ENCODE measurements around the gene MIEF1.

- TF ChIP-seq CTCF (IDR thresholded peaks at IDR 0.05): peak in 9 of 12 donors; percentile 15 to 39 (median 30)
- TF ChIP-seq POLR2A (IDR thresholded peaks at IDR 0.05): no peak
Measured at GRCh38 chr22:39559456-39560105, 57.5 kb downstream of the MIEF1 start.
